Measurements from ENCODE around the gene MYBPC1.
"Not testable (repeated sequence)": the region's sequence is repeated elsewhere in the genome, so short reads cannot be mapped to it uniquely, and the experiment has no call there.

The MYBPC1 gene

DNA sequence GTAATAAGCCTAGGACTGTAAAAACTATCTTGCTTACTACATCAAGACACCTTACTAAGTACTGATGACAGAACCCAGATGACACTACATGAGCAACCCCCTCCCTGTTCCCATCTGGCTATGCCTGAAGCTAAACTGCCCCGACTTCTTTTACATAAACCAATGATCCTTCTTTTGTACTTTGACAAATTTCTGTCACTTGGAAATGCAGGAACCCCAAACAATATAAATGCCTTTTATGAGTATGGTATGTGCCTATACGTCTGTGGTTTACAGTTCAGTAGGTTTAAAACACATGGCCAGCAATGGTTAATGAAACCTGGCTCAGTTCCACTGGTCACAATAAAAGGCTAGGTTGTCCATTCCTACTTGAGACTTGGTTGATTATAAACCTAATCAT is 138.4 kb downstream of the MYBPC1 start:
- Histone ChIP-seq H4K20me1 (ENCODE audit: low read depth, low read length) (no peaks in the 10 kb centered on the region), H3K4me3 (ENCODE audit: insufficient read depth, low read length, poor library complexity, severe bottlenecking) (no peak overlapping the region), H3F3A (ENCODE audit: insufficient read depth) (peaks cover 4% of the 10 kb centered on the region; the same call in 1 of the 2 replicates), H3K9me3 (ENCODE audit: insufficient read depth, low read length) (no peaks in the 10 kb centered on the region), H2AFZ (ENCODE audit: low read depth, low read length, severe bottlenecking) (no peak overlapping the region), H3K79me2 (ENCODE audit: insufficient read depth, low read length) (no peaks in the 10 kb centered on the region), H3K27ac (ENCODE audit: low read depth, low read length) (no peak overlapping the region), H3K27me3 (ENCODE audit: low read length) (no peaks in the 10 kb centered on the region), H3K9ac (ENCODE audit: low read length) (no peak overlapping the region), H3K4me2 (ENCODE audit: low read depth, low read length, poor library complexity, severe bottlenecking) (no peak overlapping the region), H3K36me3 (ENCODE audit: low read length) (peaks cover 12% of the 10 kb centered on the region), H3K9me2 (replicated peaks; ENCODE audit: insufficient read depth, low read length) (no peaks in the 10 kb centered on the region)
- no peak for TF ChIP-seq EZH2phosphoT487 (conservative IDR thresholded peaks at IDR 0.05; ENCODE audit: low read length)
- TF ChIP-seq, protein P1, sequence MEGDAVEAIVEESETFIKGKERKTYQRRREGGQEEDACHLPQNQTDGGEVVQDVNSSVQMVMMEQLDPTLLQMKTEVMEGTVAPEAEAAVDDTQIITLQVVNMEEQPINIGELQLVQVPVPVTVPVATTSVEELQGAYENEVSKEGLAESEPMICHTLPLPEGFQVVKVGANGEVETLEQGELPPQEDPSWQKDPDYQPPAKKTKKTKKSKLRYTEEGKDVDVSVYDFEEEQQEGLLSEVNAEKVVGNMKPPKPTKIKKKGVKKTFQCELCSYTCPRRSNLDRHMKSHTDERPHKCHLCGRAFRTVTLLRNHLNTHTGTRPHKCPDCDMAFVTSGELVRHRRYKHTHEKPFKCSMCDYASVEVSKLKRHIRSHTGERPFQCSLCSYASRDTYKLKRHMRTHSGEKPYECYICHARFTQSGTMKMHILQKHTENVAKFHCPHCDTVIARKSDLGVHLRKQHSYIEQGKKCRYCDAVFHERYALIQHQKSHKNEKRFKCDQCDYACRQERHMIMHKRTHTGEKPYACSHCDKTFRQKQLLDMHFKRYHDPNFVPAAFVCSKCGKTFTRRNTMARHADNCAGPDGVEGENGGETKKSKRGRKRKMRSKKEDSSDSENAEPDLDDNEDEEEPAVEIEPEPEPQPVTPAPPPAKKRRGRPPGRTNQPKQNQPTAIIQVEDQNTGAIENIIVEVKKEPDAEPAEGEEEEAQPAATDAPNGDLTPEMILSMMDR (IDR thresholded peaks at IDR 0.05; ENCODE audit: insufficient read depth, low read length, poor library complexity, severe bottlenecking) = no peak

DNA sequence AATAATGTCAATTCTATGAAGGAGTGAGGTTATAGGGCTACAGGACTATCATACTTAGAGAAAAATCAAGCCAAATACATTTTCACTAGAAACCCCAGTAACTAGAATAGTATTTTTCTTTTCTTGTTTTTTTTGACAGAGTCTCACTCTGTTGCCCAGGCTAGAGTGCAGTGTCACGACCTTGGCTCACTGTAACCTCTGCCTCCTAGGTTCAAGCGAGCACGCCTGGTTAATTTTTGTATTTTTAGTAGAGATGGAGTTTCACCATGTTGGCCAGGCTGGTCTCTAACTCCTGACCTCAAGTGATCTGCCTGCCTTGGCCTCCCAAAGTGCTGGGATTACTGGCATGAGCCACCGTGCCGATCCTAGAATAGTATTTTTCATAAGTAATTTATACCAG is 139.7 kb downstream of the MYBPC1 start:
- not testable (repeated sequence) for H3K9me2 ChIP-seq (replicated peaks; ENCODE audit: insufficient read depth, low read length); H3K4me2 ChIP-seq (ENCODE audit: low read depth, low read length, poor library complexity, severe bottlenecking); H3K9me3 ChIP-seq (ENCODE audit: insufficient read depth, low read length); H3K79me2 ChIP-seq (ENCODE audit: insufficient read depth, low read length); H3K27me3 ChIP-seq (ENCODE audit: low read length); H3K4me3 ChIP-seq (ENCODE audit: insufficient read depth, low read length, poor library complexity, severe bottlenecking); H3K9ac ChIP-seq (ENCODE audit: low read length); H4K20me1 ChIP-seq (ENCODE audit: low read depth, low read length); H2AFZ ChIP-seq (ENCODE audit: low read depth, low read length, severe bottlenecking); H3K27ac ChIP-seq (ENCODE audit: low read depth, low read length); H3F3A ChIP-seq (ENCODE audit: insufficient read depth)
- H3K36me3 ChIP-seq (ENCODE audit: low read length) = peaks cover 12% of the 10 kb centered on the region

Data from SU-DHL-6 (cell line).